Body of pancreas (tissue), 4 donors: ENCODE results near the gene EFCAB13.

Source experiments
- CTCF ChIP-seq, 7 experiments: fragments of 450-650 bp in 4 of 7; fragments of 200-600 bp in 3 of 7; sonication (generic) in 3 of 7; IDR thresholded peaks; one replicate each; pipeline ENCODE4 v1.5.1; 2016 to 2019; ENCODE audit warnings: antibody characterized with exemption in 7 of 7
- POLR2A ChIP-seq, 3 donors: fragments of 450-650 bp; IDR thresholded peaks; one replicate each; pipeline ENCODE4 v1.6.1; 2016; ENCODE audit warnings: antibody characterized with exemption in 3 of 3, mild to moderate bottlenecking in 2 of 3

GRCh38 chr17:47301831-47302230 lies 21.9 kb upstream of the EFCAB13 start:
- no peak for TF ChIP-seq CTCF (IDR thresholded peaks at IDR 0.05)
- TF ChIP-seq POLR2A (IDR thresholded peaks at IDR 0.05): no peak
